Keratinocyte (primary cell): Measurements from ENCODE around the gene TFF3. TPM values are rescaled to one million over a fixed set of nuclear protein-coding genes. Genes with fewer than 3 reads are reported as not detected.

ENCODE experiments used
- DNase-seq: peaks from one replicate; pipeline ENCODE4 v3.0.0-alpha.2; 2011; ENCODE audit warnings: low read depth, missing footprints, low spot score
- FAIRE-seq: peaks from 2 replicates; lab custom pipeline; 2011; peaks lifted over from hg19 to GRCh38; lab: Jason Lieb, UNC
- H2AFZ ChIP-seq: 2 replicates; pipeline ENCODE4 v1.6.0; 2012; ENCODE audit warnings: low read length, control low read depth, inconsistent platforms; ENCODE audit not compliant: control insufficient read depth
- H3K27ac ChIP-seq: 2 replicates; pipeline ENCODE4 v1.5.1; 2011; ENCODE audit warnings: low read length; ENCODE audit not compliant: control insufficient read depth, insufficient read depth
- H3K27me3 ChIP-seq: 3 replicates; pipeline ENCODE4 v1.6.0; 2011; ENCODE audit warnings: low read length; ENCODE audit not compliant: control insufficient read depth, insufficient read depth; ENCODE audit errors: extremely low read depth
- H3K36me3 ChIP-seq, 2 experiments: 2 replicates in 1 of 2; 3 replicates in 1 of 2; pipeline ENCODE4 v1.5.1; 2011; ENCODE audit warnings: low read length in 2 of 2, mild to moderate bottlenecking in 1 of 2; ENCODE audit not compliant: control insufficient read depth in 2 of 2, insufficient read depth in 2 of 2; ENCODE audit errors: extremely low read depth in 1 of 2
- H3K4me1 ChIP-seq: 3 replicates; pipeline ENCODE4 v1.5.1; 2011; ENCODE audit warnings: low read length; ENCODE audit not compliant: control insufficient read depth, insufficient read depth; ENCODE audit errors: extremely low read depth
- H3K4me2 ChIP-seq: 3 replicates; pipeline ENCODE4 v1.6.0; 2011; ENCODE audit warnings: low read depth, low read length; ENCODE audit not compliant: control insufficient read depth, insufficient read depth; ENCODE audit errors: extremely low read depth
- H3K4me3 ChIP-seq, 3 experiments: fragments of 200-600 bp in 1 of 3; sonication (generic) in 1 of 3; 2 replicates in 2 of 3; 3 replicates in 1 of 3; pipeline ENCODE4 v1.5.1; 2011 to 2016; ENCODE audit warnings: low read length in 3 of 3, mild to moderate bottlenecking in 3 of 3, control low read depth in 2 of 3, inconsistent platforms in 1 of 3, low read depth in 1 of 3, mixed read lengths in 1 of 3, mixed run types in 1 of 3, moderate library complexity in 1 of 3; ENCODE audit not compliant: control insufficient read depth in 2 of 3, insufficient read depth in 2 of 3; ENCODE audit errors: extremely low read depth in 1 of 3
- H3K79me2 ChIP-seq: 2 replicates; pipeline ENCODE4 v1.6.0; 2012; ENCODE audit warnings: low read length; ENCODE audit not compliant: control insufficient read depth, insufficient read depth
- H3K9ac ChIP-seq: 3 replicates; pipeline ENCODE4 v1.6.0; 2011; ENCODE audit warnings: low read length; ENCODE audit not compliant: control insufficient read depth, insufficient read depth; ENCODE audit errors: extremely low read depth
- H3K9me1 ChIP-seq: 3 replicates; pipeline ENCODE4 v1.6.0; 2011; ENCODE audit warnings: low read length; ENCODE audit not compliant: control insufficient read depth, insufficient read depth; ENCODE audit errors: extremely low read depth
- H3K9me3 ChIP-seq: 2 replicates; pipeline ENCODE4 v1.5.1; 2012; ENCODE audit warnings: low read depth, low read length; ENCODE audit not compliant: control insufficient read depth
- H4K20me1 ChIP-seq: 3 replicates; pipeline ENCODE4 v1.6.0; 2011; ENCODE audit warnings: low read length; ENCODE audit not compliant: control insufficient read depth, insufficient read depth; ENCODE audit errors: extremely low read depth
- CTCF ChIP-seq, 3 experiments: IDR thresholded peaks in 1 of 3; conservative IDR thresholded peaks in 1 of 3; optimal IDR thresholded peaks in 1 of 3; 2 replicates in 2 of 3; 3 replicates in 1 of 3; pipeline versions ENCODE3 to v1.5.1; 2011; ENCODE audit warnings: low read length in 3 of 3, mild to moderate bottlenecking in 3 of 3, moderate library complexity in 2 of 3, control low read depth in 1 of 3, inconsistent platforms in 1 of 3; ENCODE audit not compliant: insufficient read depth in 2 of 3; ENCODE audit errors: extremely low read depth in 1 of 3
- EZH2 ChIP-seq: IDR thresholded peaks from one replicate; pipeline ENCODE4 v1.6.1; 2012; ENCODE audit warnings: inconsistent platforms, mild to moderate bottlenecking, low read length, moderate library complexity
- dilution Hi-C: fragments of 300-500 bp; cut with MboI; formaldehyde crosslinking; loops from one replicate; pipeline ENCODE4 v1.7.0; 2020; ENCODE audit warnings: low sequenced_read_pairs; ENCODE audit not compliant: extremely low pct_ligation_motif_present
- polyA plus RNA-seq, 5 experiments: library from polyadenylated mRNA; depleted of rRNA in 3 of 5; stranded (reverse) in 3 of 5; stranded (forward) in 1 of 5; unstranded in 1 of 5; fragments of >200 nt; gene quantifications; 1 replicate in 1 of 5; 2 replicates in 3 of 5; 3 replicates in 1 of 5; pipeline versions ENCODE4 v1.2.1 to v1.2.3, GENCODE V29; 2011 to 2012; ENCODE audit warnings: missing spikeins in 2 of 5, low read depth in 1 of 5, low replicate concordance in 1 of 5

The TFF3 gene
- polyA plus RNA-seq, 1 donor (not counting 4 experiments of a cell fraction or from before 2014, with no cell fraction given) = not detected

- H3K9ac ChIP-seq = no peak overlapping the region
- no peaks in the 10 kb centered on the region for H3K9me1 ChIP-seq
- H3K36me3 ChIP-seq = no peaks in the 10 kb centered on the region
- H3K4me1 ChIP-seq = peaks cover 2% of the 10 kb centered on the region
- TF ChIP-seq EZH2 = no peak
- TF ChIP-seq CTCF (optimal IDR thresholded peaks at IDR 0.05 in 1 of 3, IDR thresholded peaks at IDR 0.05 in 1 of 3, conservative IDR thresholded peaks at IDR 0.05 in 1 of 3; ENCODE audit: extremely low read depth in 1 of 3, insufficient read depth in 2 of 3, low read length in 3 of 3) = no peak
- no peaks in the 10 kb centered on the region for H3K9me3 ChIP-seq
- DNase-seq = no peak
- no peak overlapping the region for H3K4me2 ChIP-seq
- H3K27me3 ChIP-seq = peaks cover 18% of the 10 kb centered on the region
- dilution Hi-C loops = no loop called here
- no peak for FAIRE-seq
- no peak overlapping the region for H3K27ac ChIP-seq
- no peaks in the 10 kb centered on the region for H3K79me2 ChIP-seq
- H3K4me3 ChIP-seq = no peak overlapping the region
- no peak overlapping the region for H2AFZ ChIP-seq
- no peaks in the 10 kb centered on the region for H4K20me1 ChIP-seq
Measured at GRCh38 chr21:42313501-42313969, 1.7 kb downstream of the TFF3 start.

GRCh38 chr21:42312626-42313104, 2.5 kb downstream of the TFF3 start:
- H4K20me1 ChIP-seq = no peaks in the 10 kb centered on the region
- FAIRE-seq = no peak
- no peaks in the 10 kb centered on the region for H3K79me2 ChIP-seq
- no peak overlapping the region for H2AFZ ChIP-seq
- H3K4me3 ChIP-seq = no peak overlapping the region
- DNase-seq = no peak
- peaks cover 16% of the 10 kb centered on the region for H3K27me3 ChIP-seq
- peaks cover 2% of the 10 kb centered on the region for H3K4me1 ChIP-seq
- H3K9me1 ChIP-seq = no peaks in the 10 kb centered on the region
- no peak overlapping the region for H3K27ac ChIP-seq
- H3K9me3 ChIP-seq = no peaks in the 10 kb centered on the region
- TF ChIP-seq EZH2 = no peak
- TF ChIP-seq CTCF (optimal IDR thresholded peaks at IDR 0.05 in 1 of 3, IDR thresholded peaks at IDR 0.05 in 1 of 3, conservative IDR thresholded peaks at IDR 0.05 in 1 of 3; ENCODE audit: extremely low read depth in 1 of 3, insufficient read depth in 2 of 3, low read length in 3 of 3) = no peak
- H3K9ac ChIP-seq = no peak overlapping the region
- H3K36me3 ChIP-seq = no peaks in the 10 kb centered on the region
- no peak overlapping the region for H3K4me2 ChIP-seq
- dilution Hi-C loops = no loop called here
